Kasumi-1 (cell line): ENCODE results near the gene DIRAS1.
"Not testable (repeated sequence)": the region's sequence is repeated elsewhere in the genome, so short reads cannot be mapped to it uniquely, and the experiment has no call there.

Source experiments
- DNase-seq, 2 experiments: peaks; one replicate each; lab custom pipeline; 2025; lab: John Stamatoyannopoulos, UW

The DIRAS1 gene

GRCh38 chr19:2676823-2677222 is 44.3 kb downstream of the DIRAS1 start:
- no peak for DNase-seq

GRCh38 chr19:2675892-2676291 is 45.3 kb downstream of the DIRAS1 start:
- no peak for DNase-seq

GRCh38 chr19:2670217-2670616 is 51.0 kb downstream of the DIRAS1 start:
- DNase-seq = no peak

GRCh38 chr19:2668175-2668763 is 52.9 kb downstream of the DIRAS1 start:
- DNase-seq = no peak

- not testable (repeated sequence) for DNase-seq
Measured at GRCh38 chr19:2667349-2667748, 53.8 kb downstream of the DIRAS1 start.

GRCh38 chr19:2666344-2666994 is 54.7 kb downstream of the DIRAS1 start:
- no peak for DNase-seq

- no peak for DNase-seq
Measured at GRCh38 chr19:2665103-2665502, 56.1 kb downstream of the DIRAS1 start.
